Common myeloid progenitor, CD34-positive (primary cell): ENCODE data around the gene BBS9.
"Not testable (repeated sequence)": the region's sequence is repeated elsewhere in the genome, so short reads cannot be mapped to it uniquely, and the experiment has no call there.

Experiments used
- CTCF ChIA-PET: fragments of 350-600 bp; sonication (Branson Sonifier 250); formaldehyde crosslinking; loops from one replicate; lab custom pipeline; 2021; ENCODE audit warnings: antibody characterized with exemption; lab: Charles Lee
- POLR2A ChIA-PET: fragments of 350-600 bp; sonication (Branson Sonifier 250); formaldehyde crosslinking; loops from one replicate; lab custom pipeline; 2021; ENCODE audit warnings: antibody characterized with exemption; lab: Charles Lee
- DNase-seq, 3 donors: peaks; one replicate each; pipeline versions ENCODE4 v3.0.0 to v3.0.0-alpha.2; 2013
- H3K27ac ChIP-seq, 2 experiments: 1 replicate in 1 of 2; 2 replicates in 1 of 2; pipeline ENCODE4 v1.7.0; 2013; ENCODE audit warnings: inconsistent platforms in 2 of 2, low read length in 2 of 2, mild to moderate bottlenecking in 2 of 2, low read depth in 1 of 2, moderate library complexity in 1 of 2; ENCODE audit not compliant: severe bottlenecking in 2 of 2, insufficient read depth in 1 of 2, poor library complexity in 1 of 2
- H3K27me3 ChIP-seq, 5 experiments: replicated peaks in 2 of 5; 1 replicate in 3 of 5; 2 replicates in 2 of 5; pipeline versions ENCODE4 v1.6.1 to v1.7.0; 2013; ENCODE audit warnings: low read length in 4 of 5, mild to moderate bottlenecking in 2 of 5, moderate library complexity in 2 of 5, inconsistent platforms in 1 of 5; ENCODE audit not compliant: insufficient read depth in 5 of 5, control insufficient read depth in 4 of 5
- H3K36me3 ChIP-seq, 4 experiments: 1 replicate in 2 of 4; 2 replicates in 2 of 4; pipeline versions ENCODE4 v1.6.1 to v1.7.0; 2013; ENCODE audit warnings: low read length in 3 of 4, control low read depth in 1 of 4, mild to moderate bottlenecking in 1 of 4; ENCODE audit not compliant: control insufficient read depth in 4 of 4, insufficient read depth in 4 of 4
- H3K4me1 ChIP-seq, 4 experiments: 1 replicate in 3 of 4; 2 replicates in 1 of 4; pipeline versions ENCODE4 v1.6.1 to v1.7.1; 2013; ENCODE audit warnings: low read length in 3 of 4, mild to moderate bottlenecking in 3 of 4, control low read depth in 1 of 4, inconsistent platforms in 1 of 4, moderate library complexity in 1 of 4; ENCODE audit not compliant: control insufficient read depth in 4 of 4, insufficient read depth in 4 of 4; ENCODE audit errors: control extremely low read depth in 1 of 4
- H3K4me3 ChIP-seq, 7 experiments: 1 replicate in 4 of 7; 2 replicates in 3 of 7; pipeline versions ENCODE4 v1.5.1 to v1.7.0; 2013; ENCODE audit warnings: mild to moderate bottlenecking in 7 of 7, low read length in 6 of 7, moderate library complexity in 6 of 7, inconsistent platforms in 2 of 7, low read depth in 2 of 7, control low read depth in 1 of 7; ENCODE audit not compliant: insufficient read depth in 4 of 7, control insufficient read depth in 1 of 7; ENCODE audit errors: extremely low read depth in 1 of 7
- H3K9me3 ChIP-seq, 5 experiments: 1 replicate in 4 of 5; 2 replicates in 1 of 5; pipeline versions ENCODE4 v1.6.1 to v1.7.1; 2013; ENCODE audit warnings: low read length in 4 of 5, mild to moderate bottlenecking in 2 of 5, inconsistent platforms in 1 of 5, low read depth in 1 of 5, moderate library complexity in 1 of 5; ENCODE audit not compliant: control insufficient read depth in 4 of 5, insufficient read depth in 2 of 5; ENCODE audit errors: control extremely low read depth in 1 of 5
- WGBS: methylation state at CpG from one replicate; pipeline ENCODE4 v1.1.5; 2013; ENCODE audit not compliant: insufficient coverage; 5-methylcytosine and 5-hydroxymethylcytosine counted together

The BBS9 gene

DNA sequence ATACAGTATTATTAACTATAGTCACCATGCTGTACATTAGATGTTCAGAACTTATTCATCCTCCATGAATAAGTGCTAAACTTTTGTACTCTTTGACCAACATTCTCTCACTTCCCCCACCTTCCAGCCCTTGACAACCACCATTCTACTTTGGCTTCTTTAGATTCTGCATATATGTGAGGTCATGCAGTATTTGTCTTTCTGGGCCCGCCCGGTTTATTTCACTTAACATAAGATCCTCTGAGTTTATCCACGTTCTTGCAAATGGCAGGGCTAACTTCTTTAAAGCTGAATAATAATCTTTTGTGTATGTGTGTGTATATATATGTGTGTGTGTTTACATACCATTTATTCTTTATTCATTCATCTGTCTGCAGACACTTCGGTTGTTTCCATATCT lies 336.8 kb downstream of the BBS9 start:
- POLR2A ChIA-PET: no interaction called here
- DNase-seq: no peak
- Histone ChIP-seq H3K36me3 (no peaks in the 10 kb centered on the region), H3K27ac (no peak overlapping the region), H3K4me1 (no peaks in the 10 kb centered on the region), H3K27me3 (peaks cover 0 to 2% (median 0%) of the 10 kb centered on the region in 5 experiments), H3K4me3 (no peak overlapping the region), H3K9me3 (peaks cover 0 to 3% (median 0%) of the 10 kb centered on the region in 5 experiments)
- CTCF ChIA-PET: no interaction called here
- no CpG with 5 or more reads among the region's 4 CpGs for WGBS

DNA sequence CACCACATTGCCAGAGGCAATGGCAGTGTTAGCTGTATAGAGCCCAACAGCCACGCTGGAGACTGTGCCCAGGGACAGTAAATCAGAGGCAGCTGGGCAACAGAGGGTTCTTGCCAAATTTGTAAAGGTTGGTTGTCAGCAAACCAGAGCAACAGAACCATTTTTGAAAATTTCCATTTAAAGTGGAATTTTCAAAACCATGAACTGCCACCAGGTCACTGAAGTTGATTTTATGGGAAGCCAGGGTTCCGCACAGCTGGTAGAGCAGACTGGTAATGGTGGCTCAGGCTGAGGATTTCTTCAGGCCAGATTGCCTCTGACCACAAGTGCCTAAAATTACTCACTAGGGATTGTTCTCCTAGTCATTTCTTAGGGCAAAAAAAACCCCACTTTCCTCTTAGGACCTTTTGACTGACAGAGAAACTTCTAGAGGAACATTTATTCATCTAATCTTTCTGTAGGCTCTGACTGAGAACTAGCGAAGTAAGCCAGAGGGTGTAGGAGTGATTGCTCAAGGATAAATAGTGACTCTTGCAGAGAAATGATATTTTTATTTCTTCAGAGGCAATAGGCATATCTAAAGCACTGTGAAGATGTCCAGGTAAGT lies 342.4 kb downstream of the BBS9 start:
- 97% methylated on average over 3 of the region's 3 CpGs for WGBS
- CTCF ChIA-PET: no interaction called here
- H3K9me3 ChIP-seq: peaks cover 0 to 3% (median 0%) of the 10 kb centered on the region in 5 experiments

DNA sequence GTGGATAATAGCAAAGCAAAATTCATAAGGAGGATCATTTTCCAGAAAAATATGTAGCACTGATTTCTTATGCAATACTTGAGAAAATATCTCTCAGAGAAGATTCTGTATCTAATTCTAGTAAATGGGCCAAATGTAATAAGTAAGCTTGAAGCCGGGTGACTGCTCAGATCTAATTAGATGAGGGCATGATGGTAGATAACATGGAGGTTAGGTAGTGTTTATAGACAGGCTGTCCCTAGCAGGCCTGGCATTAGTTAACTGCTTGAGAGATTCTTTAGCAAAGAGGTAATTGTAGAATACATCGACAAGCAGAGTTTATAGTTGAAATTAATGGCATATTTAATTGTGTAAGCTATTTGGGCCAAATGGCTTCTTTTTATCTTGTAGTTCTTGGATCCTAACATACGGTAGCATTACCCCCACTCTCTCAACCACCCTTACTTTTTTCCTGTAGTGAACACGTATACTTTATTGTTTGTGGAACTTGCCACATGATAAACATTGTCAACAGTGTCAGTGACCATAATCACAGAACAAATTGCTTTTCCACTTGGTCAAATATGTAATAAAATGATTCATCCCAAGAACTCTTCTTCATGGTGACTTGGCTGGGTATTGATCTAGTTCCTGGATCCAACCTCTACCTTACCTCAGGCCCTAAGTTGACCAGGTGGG lies 343.1 kb downstream of the BBS9 start:
- 100% methylated on average over 1 of the region's 4 CpGs for WGBS
- no peaks in the 10 kb centered on the region for H3K4me1 ChIP-seq
- H3K9me3 ChIP-seq: peaks cover 0 to 3% (median 0%) of the 10 kb centered on the region in 5 experiments
- no peaks in the 10 kb centered on the region for H3K27me3 ChIP-seq
- no peak for DNase-seq
- no peaks in the 10 kb centered on the region for H3K36me3 ChIP-seq
- no peak overlapping the region for H3K27ac ChIP-seq
- CTCF ChIA-PET: no interaction called here
- POLR2A ChIA-PET: no interaction called here
- no peak overlapping the region for H3K4me3 ChIP-seq

More for the DNA sequence above, 342.4 kb downstream of the BBS9 start:
- Histone ChIP-seq H3K4me3 (no peak overlapping the region), H3K27me3 (no peaks in the 10 kb centered on the region), H3K27ac (no peak overlapping the region), H3K36me3 (no peaks in the 10 kb centered on the region), H3K4me1 (no peaks in the 10 kb centered on the region)
- no peak for DNase-seq
- POLR2A ChIA-PET: no interaction called here

DNA sequence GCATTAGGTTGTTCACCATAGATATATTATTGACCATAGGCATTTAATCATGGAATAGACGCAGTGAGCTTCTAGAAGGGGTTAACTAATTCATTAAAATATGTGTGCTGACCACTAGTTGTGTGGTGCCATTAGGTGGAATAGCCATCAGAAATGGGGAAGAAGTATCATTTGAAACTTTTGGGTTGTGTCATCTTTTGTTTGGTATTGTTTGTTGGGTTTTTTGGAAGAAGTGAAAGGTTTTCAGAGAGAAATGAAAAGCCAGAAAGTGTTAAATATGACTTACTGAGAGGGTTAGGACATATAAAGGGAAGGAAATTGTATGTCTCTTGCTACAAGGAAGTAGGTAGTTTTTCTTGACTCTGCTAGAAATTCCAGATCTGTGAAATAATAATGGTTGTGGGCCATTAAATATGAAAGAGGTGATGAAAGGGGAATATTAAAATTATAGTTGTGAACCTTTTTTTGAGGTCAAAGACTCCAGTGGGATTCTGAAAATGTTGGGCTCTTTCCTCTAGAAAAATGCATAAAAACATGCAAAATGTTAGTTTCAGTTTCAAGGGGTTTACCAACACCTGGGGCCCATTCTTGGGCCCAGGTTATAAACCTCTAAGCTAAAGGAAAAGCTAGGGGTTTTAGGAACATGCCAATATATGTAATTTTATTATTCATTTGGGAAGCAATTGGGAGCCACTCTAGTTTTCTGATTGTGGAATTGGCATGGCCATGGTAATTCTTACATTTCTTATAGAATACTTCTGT lies 348.5 kb downstream of the BBS9 start:
- Histone ChIP-seq H3K27ac (no peak overlapping the region), H3K4me1 (no peaks in the 10 kb centered on the region), H3K4me3 (no peak overlapping the region), H3K36me3 (no peaks in the 10 kb centered on the region), H3K27me3 (no peaks in the 10 kb centered on the region), H3K9me3 (peaks cover 0 to 5% (median 0%) of the 10 kb centered on the region in 5 experiments)
- POLR2A ChIA-PET: no interaction called here
- CTCF ChIA-PET: no interaction called here
- no CpG with 5 or more reads among the region's 1 CpG for WGBS
- no peak for DNase-seq

DNA sequence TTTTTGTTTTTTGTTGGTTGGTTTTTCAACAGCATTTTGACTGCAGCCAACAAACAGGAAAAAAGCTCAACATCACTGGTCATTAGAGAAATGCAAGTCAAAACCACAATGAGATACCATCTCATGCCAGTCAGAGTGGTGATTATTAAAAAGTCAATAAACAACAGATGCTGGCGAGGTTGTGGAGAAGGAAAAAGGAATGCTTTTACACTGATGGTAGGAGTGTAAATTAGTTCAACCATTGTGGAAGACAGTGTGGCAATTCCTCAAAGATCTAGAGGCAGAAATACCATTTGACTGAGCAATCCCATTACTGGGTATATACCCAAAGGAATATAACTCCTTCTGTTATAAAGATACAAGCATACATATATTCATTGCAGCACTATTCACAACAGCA lies 355.1 kb downstream of the BBS9 start:
- H3K27me3 ChIP-seq, H3K4me3 ChIP-seq, H3K4me1 ChIP-seq, CTCF ChIA-PET, H3K36me3 ChIP-seq, H3K9me3 ChIP-seq, H3K27ac ChIP-seq, POLR2A ChIA-PET, DNase-seq: not testable (repeated sequence)
- 100% methylated on average over 1 of the region's 1 CpG for WGBS

DNA sequence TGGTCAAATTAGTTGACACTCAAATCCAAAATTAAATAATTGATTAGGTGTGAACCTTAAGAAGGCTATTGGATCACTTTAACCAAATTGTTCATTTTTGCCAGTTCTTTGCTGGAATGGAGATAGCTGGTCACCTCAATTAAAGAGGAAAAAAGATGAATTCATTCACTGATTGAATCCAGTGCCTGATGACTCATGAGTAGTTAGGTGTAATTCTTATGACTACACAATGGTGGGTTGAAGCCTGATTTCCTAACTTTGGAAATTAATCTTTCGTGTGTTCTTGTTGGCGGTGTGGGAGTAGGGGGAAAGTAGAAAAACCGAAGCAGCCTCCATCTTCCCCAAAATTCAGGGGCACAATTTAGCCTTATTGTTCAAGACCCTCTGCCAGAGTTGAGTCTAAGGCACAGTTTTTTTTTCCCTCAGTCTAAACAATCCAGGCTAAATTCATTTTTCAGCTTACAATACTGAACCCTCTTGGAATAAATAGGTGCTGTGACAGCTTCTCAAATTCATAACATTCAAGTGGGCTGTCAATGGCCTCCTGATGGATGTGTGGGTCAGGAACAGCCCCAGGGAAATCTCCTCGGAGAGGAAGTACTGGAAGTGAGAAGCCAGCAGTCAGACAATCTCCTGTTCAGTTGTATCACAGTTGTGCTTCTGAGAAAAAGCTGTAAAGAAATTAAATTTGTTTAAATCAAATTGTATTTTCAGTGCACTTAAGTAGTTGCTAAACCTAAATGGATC lies 356.6 kb downstream of the BBS9 start:
- H3K4me3 ChIP-seq: no peak overlapping the region
- H3K4me1 ChIP-seq: no peaks in the 10 kb centered on the region
- 90% methylated on average over 2 of the region's 4 CpGs for WGBS
- peaks cover 0 to 2% (median 0%) of the 10 kb centered on the region in 5 experiments for H3K9me3 ChIP-seq
- H3K27ac ChIP-seq: no peak overlapping the region
- no peak for DNase-seq
- H3K27me3 ChIP-seq: no peaks in the 10 kb centered on the region
- CTCF ChIA-PET: no interaction called here
- POLR2A ChIA-PET: no interaction called here
- H3K36me3 ChIP-seq: no peaks in the 10 kb centered on the region
